Calu3 (cell line): ENCODE measurements around the gene SHTN1. TPM values are rescaled to one million over a fixed set of nuclear protein-coding genes. Genes with fewer than 3 reads are reported as not detected.

Source experiments
- BruUV-seq: library from RNA; stranded (reverse); fragments of 400-500 nt; replicated peaks from 2 replicates; lab custom pipeline; 2021; lab: Mats Ljungman, UMichigan
- CTCF ChIA-PET: fragments of 300-600 bp; sonication (Branson Sonifier 250); formaldehyde crosslinking; loops from one replicate; lab custom pipeline; 2022; ENCODE audit warnings: antibody characterized with exemption; lab: Charles Lee
- DNase-seq: peaks from one replicate; pipeline ENCODE4 v3.0.0; 2022
- H3K27ac Mint-ChIP-seq: one replicate; pipeline ENCODE4 v1.8.0; 2022; ENCODE audit warnings: mixed read lengths; ENCODE audit not compliant: unreplicated experiment
- H3K27me3 Mint-ChIP-seq: one replicate; pipeline ENCODE4 v1.8.0; 2022; ENCODE audit warnings: mixed read lengths; ENCODE audit not compliant: unreplicated experiment
- H3K36me3 Mint-ChIP-seq: one replicate; pipeline ENCODE4 v1.8.0; 2022; ENCODE audit warnings: mild to moderate bottlenecking, moderate library complexity, mixed read lengths; ENCODE audit not compliant: insufficient read depth, unreplicated experiment
- H3K4me1 Mint-ChIP-seq: one replicate; pipeline ENCODE4 v1.8.0; 2022; ENCODE audit warnings: mild to moderate bottlenecking, low read depth, mixed read lengths; ENCODE audit not compliant: unreplicated experiment
- H3K4me3 Mint-ChIP-seq: one replicate; pipeline ENCODE4 v1.8.0; 2022; ENCODE audit warnings: mild to moderate bottlenecking, low read depth, moderate library complexity, mixed read lengths; ENCODE audit not compliant: unreplicated experiment
- H3K9me3 Mint-ChIP-seq: one replicate; pipeline ENCODE4 v1.8.0; 2022; ENCODE audit warnings: low read depth, mixed read lengths; ENCODE audit not compliant: unreplicated experiment
- CTCF ChIP-seq: fragments of 200-600 bp; IDR thresholded peaks from one replicate; pipeline ENCODE4 v1.8.0; 2022; ENCODE audit warnings: antibody characterized with exemption; ENCODE audit not compliant: unreplicated experiment
- intact Hi-C: fragments of 100-400 bp; cut with micrococcal nuclease; formaldehyde crosslinking; loops from one replicate; pipeline ENCODE4 v1.10.0; 2022; ENCODE audit not compliant: unreplicated experiment
- total RNA-seq: library from RNA; stranded (reverse); gene quantifications from 2 replicates; pipeline ENCODE4 v1.2.3, GENCODE V29; 2022

SHTN1 gene
- total RNA-seq, 1 experiment from 2014 or later, result 32.3 TPM

GRCh38 chr10:116868722-116869121 lies 136.3 kb downstream of the SHTN1 start:
- Mint-ChIP-seq H3K9me3 (peaks cover 2% of the 10 kb centered on the region), H3K4me1 (no peaks in the 10 kb centered on the region), H3K27me3 (no peaks in the 10 kb centered on the region), H3K27ac (no peak overlapping the region), H3K4me3 (no peak overlapping the region), H3K36me3 (no peaks in the 10 kb centered on the region)
- intact Hi-C loops, result no loop called here
- CTCF ChIA-PET, result no interaction called here
- no TSS peak for BruUV-seq
- no peak for TF ChIP-seq CTCF
- DNase-seq, result no peak

GRCh38 chr10:116868198-116868676 lies 136.8 kb downstream of the SHTN1 start:
- CTCF ChIA-PET, result no interaction called here
- intact Hi-C loops, result no loop called here
- BruUV-seq, result no TSS peak
- Mint-ChIP-seq H3K9me3 (peaks cover 2% of the 10 kb centered on the region), H3K4me1 (no peaks in the 10 kb centered on the region), H3K36me3 (no peaks in the 10 kb centered on the region), H3K27me3 (no peaks in the 10 kb centered on the region), H3K27ac (no peak overlapping the region), H3K4me3 (no peak overlapping the region)
- TF ChIP-seq CTCF, result no peak
- DNase-seq, result no peak

- Mint-ChIP-seq H3K4me1 (no peaks in the 10 kb centered on the region), H3K27me3 (no peaks in the 10 kb centered on the region), H3K36me3 (no peaks in the 10 kb centered on the region), H3K4me3 (no peak overlapping the region), H3K9me3 (no peaks in the 10 kb centered on the region), H3K27ac (no peak overlapping the region)
- TF ChIP-seq CTCF, result no peak
- DNase-seq, result no peak
- CTCF ChIA-PET, result no interaction called here
- no TSS peak for BruUV-seq
- intact Hi-C loops, result no loop called here
Measured at GRCh38 chr10:116866987-116867595, 137.9 kb downstream of the SHTN1 start.

GRCh38 chr10:116866066-116866465 lies 138.9 kb downstream of the SHTN1 start:
- Mint-ChIP-seq H3K9me3 (no peaks in the 10 kb centered on the region), H3K27me3 (no peaks in the 10 kb centered on the region), H3K4me1 (no peaks in the 10 kb centered on the region), H3K27ac (no peak overlapping the region), H3K36me3 (no peaks in the 10 kb centered on the region), H3K4me3 (no peak overlapping the region)
- TF ChIP-seq CTCF, result no peak
- intact Hi-C loops, result no loop called here
- DNase-seq, result no peak
- no TSS peak for BruUV-seq
- CTCF ChIA-PET, result no interaction called here
